CD14-positive monocyte (primary cell): ENCODE measurements around the gene FBF1. TPM values are rescaled to one million over a fixed set of nuclear protein-coding genes. Genes with fewer than 3 reads are reported as not detected.
A peak's percentile ranks its signal among the peaks of the same experiment; 100 is the strongest.

Experiments
- DNase-seq, 3 donors: peaks; one replicate each; pipeline ENCODE4 v3.0.0-alpha.2; 2011 to 2022
- H2AFZ ChIP-seq: 2 replicates; pipeline ENCODE4 v1.6.0; 2012; ENCODE audit warnings: mild to moderate bottlenecking, low read depth, low read length, inconsistent platforms; ENCODE audit not compliant: insufficient read depth, poor library complexity, severe bottlenecking
- H3K27ac ChIP-seq, 2 donors: 1 replicate in 1 of 2; 2 replicates in 1 of 2; pipeline ENCODE4 v1.5.1; 2012 to 2013; ENCODE audit warnings: low read length in 2 of 2, control low read depth in 1 of 2, inconsistent platforms in 1 of 2, low read depth in 1 of 2, mild to moderate bottlenecking in 1 of 2
- H3K27me3 ChIP-seq, 2 donors: one replicate each; pipeline versions ENCODE4 v1.6.0 to v1.6.1; 2011 to 2013; ENCODE audit warnings: low read length in 2 of 2; ENCODE audit not compliant: control insufficient read depth in 2 of 2, insufficient read depth in 2 of 2
- H3K36me3 ChIP-seq, 2 donors: replicated peaks in 1 of 2; 1 replicate in 1 of 2; 2 replicates in 1 of 2; pipeline versions ENCODE4 v1.5.1 to v1.6.1; 2012 to 2013; ENCODE audit warnings: low read length in 2 of 2, control low read depth in 1 of 2, inconsistent platforms in 1 of 2, mild to moderate bottlenecking in 1 of 2; ENCODE audit not compliant: insufficient read depth in 2 of 2, control insufficient read depth in 1 of 2
- H3K4me1 ChIP-seq, 2 donors: 1 replicate in 1 of 2; 2 replicates in 1 of 2; pipeline versions ENCODE4 v1.5.1 to v1.6.1; 2012 to 2013; ENCODE audit warnings: low read length in 2 of 2, control low read depth in 1 of 2, inconsistent platforms in 1 of 2, mild to moderate bottlenecking in 1 of 2, moderate library complexity in 1 of 2; ENCODE audit not compliant: insufficient read depth in 2 of 2, control insufficient read depth in 1 of 2
- H3K4me2 ChIP-seq: replicated peaks from 2 replicates; pipeline ENCODE3; 2012; ENCODE audit warnings: low read length, moderate library complexity, mild to moderate bottlenecking; ENCODE audit not compliant: poor library complexity, severe bottlenecking; ENCODE audit errors: extremely low read depth
- H3K4me3 ChIP-seq, 3 experiments: fragments of 200-600 bp in 1 of 3; sonication (generic) in 1 of 3; replicated peaks in 1 of 3; 1 replicate in 2 of 3; 2 replicates in 1 of 3; pipeline ENCODE4 v1.5.1; 2011 to 2013; ENCODE audit warnings: low read length in 3 of 3, mild to moderate bottlenecking in 3 of 3, control low read depth in 2 of 3, low read depth in 2 of 3, inconsistent platforms in 1 of 3, moderate library complexity in 1 of 3
- H3K79me2 ChIP-seq: 2 replicates; pipeline ENCODE4 v1.6.0; 2012; ENCODE audit warnings: mild to moderate bottlenecking, control low read depth, inconsistent platforms, low read length, moderate library complexity; ENCODE audit not compliant: insufficient read depth
- H3K9ac ChIP-seq: 2 replicates; pipeline ENCODE4 v1.6.0; 2017; ENCODE audit warnings: low read length, mild to moderate bottlenecking; ENCODE audit not compliant: insufficient read depth, poor library complexity, severe bottlenecking
- H3K9me3 ChIP-seq, 2 donors: replicated peaks in 1 of 2; 1 replicate in 1 of 2; 2 replicates in 1 of 2; pipeline versions ENCODE4 v1.5.1 to v1.6.1; 2012 to 2013; ENCODE audit warnings: low read length in 2 of 2, control low read depth in 1 of 2; ENCODE audit not compliant: control insufficient read depth in 1 of 2, insufficient read depth in 1 of 2
- H4K20me1 ChIP-seq: 2 replicates; pipeline ENCODE4 v1.6.0; 2012; ENCODE audit warnings: mild to moderate bottlenecking, low read length, control low read depth, moderate library complexity; ENCODE audit not compliant: insufficient read depth
- H3K27ac Mint-ChIP-seq, 7 donors: one replicate each; pipeline ENCODE4 v1.8.0; 2020; ENCODE audit warnings: mild to moderate bottlenecking in 7 of 7, mixed read lengths in 7 of 7, moderate library complexity in 6 of 7, inconsistent platforms in 2 of 7
- H3K27me3 Mint-ChIP-seq, 3 donors: one replicate each; pipeline ENCODE4 v1.8.0; 2021 to 2022; ENCODE audit warnings: low read depth in 3 of 3, mild to moderate bottlenecking in 3 of 3, mixed read lengths in 3 of 3, moderate library complexity in 3 of 3, inconsistent platforms in 1 of 3
- H3K36me3 Mint-ChIP-seq, 2 donors: one replicate each; pipeline ENCODE4 v1.8.0; 2020; ENCODE audit warnings: mixed read lengths in 2 of 2, inconsistent platforms in 1 of 2, mild to moderate bottlenecking in 1 of 2
- H3K4me1 Mint-ChIP-seq: one replicate; pipeline ENCODE4 v1.8.0; 2020; ENCODE audit warnings: mild to moderate bottlenecking, mixed read lengths
- H3K4me3 Mint-ChIP-seq, 2 donors: one replicate each; pipeline ENCODE4 v1.8.0; 2020; ENCODE audit warnings: mild to moderate bottlenecking in 2 of 2, mixed read lengths in 2 of 2, moderate library complexity in 1 of 2
- H3K9me3 Mint-ChIP-seq, 7 donors: one replicate each; pipeline ENCODE4 v1.8.0; 2020 to 2022; ENCODE audit warnings: mixed read lengths in 7 of 7, mild to moderate bottlenecking in 6 of 7, moderate library complexity in 6 of 7, inconsistent platforms in 2 of 7
- WGBS: methylation state at CpG from one replicate; pipeline ENCODE4 v1.1.5; 2013; ENCODE audit warnings: missing lambda C conversion rate; ENCODE audit not compliant: insufficient coverage; 5-methylcytosine and 5-hydroxymethylcytosine counted together
- intact Hi-C, 2 donors: fragments of 100-400 bp; cut with micrococcal nuclease; formaldehyde crosslinking; loops; one replicate each; pipeline versions ENCODE4 v1.15.0 to v1.15.1; 2023
- polyA plus RNA-seq, 3 donors: library from polyadenylated mRNA; depleted of rRNA in 1 of 3; unstranded in 2 of 3; stranded (reverse) in 1 of 3; fragments of 300-500 nt in 2 of 3; fragments of >200 nt in 1 of 3; fragmentation: Illumina TruSeq in 2 of 3; gene quantifications; 1 replicate in 2 of 3; 2 replicates in 1 of 3; pipeline ENCODE4 v1.2.3, GENCODE V29; 2012 to 2021
- TF ChIP-seq, protein P1 (sequence below): fragments of 200-600 bp; IDR thresholded peaks from one replicate; pipeline ENCODE4 v1.8.0; 2022; ENCODE audit warnings: antibody characterized with exemption, mild to moderate bottlenecking

FBF1 gene
- polyA plus RNA-seq, 3 donors, result 0.32 to 4.4 (median 0.62) TPM

DNA sequence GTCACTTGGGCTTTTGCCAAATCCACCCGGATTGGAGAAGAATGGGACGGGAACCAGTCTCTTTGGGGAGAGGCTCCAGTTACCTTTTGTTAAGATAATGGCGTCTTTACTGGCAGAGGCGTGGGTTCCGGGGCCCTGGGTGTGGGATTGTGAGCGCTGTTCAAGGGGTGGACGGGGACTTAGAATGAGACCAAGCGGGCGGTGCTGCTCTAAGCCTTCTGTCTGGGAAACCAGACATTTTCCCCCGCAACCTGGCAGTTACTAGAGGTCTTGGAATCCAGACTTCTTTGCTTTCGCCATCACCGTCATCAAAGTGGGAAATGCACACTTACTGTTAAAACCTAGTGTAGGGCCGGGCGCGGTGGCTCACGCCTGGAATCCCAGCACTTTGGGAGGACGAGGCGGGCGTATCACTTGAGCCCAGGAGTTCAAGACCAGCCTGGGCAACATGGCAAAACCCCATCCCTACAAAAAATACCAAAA lies 38.9 kb upstream of the FBF1 start:
- peaks cover 16 to 28% of the 10 kb centered on the region in 2 donors for H3K36me3 Mint-ChIP-seq
- WGBS, result 1% methylated on average over 16 of the region's 19 CpGs
- intact Hi-C loops, result loop anchor here in 1 of 2 donors (10.0 kb wide), 1 partner anchor 195 kb away; the partner anchor contains the start of gene UNK
- peak overlapping the region; percentile 97 for H3K9ac ChIP-seq
- no peaks in the 10 kb centered on the region for H3K27me3 Mint-ChIP-seq
- H3K79me2 ChIP-seq, result peaks cover 61% of the 10 kb centered on the region
- peak overlapping the region; percentile 93 to 99 for H3K4me3 Mint-ChIP-seq
- no peaks in the 10 kb centered on the region for H3K27me3 ChIP-seq
- H3K4me2 ChIP-seq, result peak overlapping the region; percentile 81
- H3K27ac Mint-ChIP-seq, result peak overlapping the region; percentile 98 to 100 (median 99)
- peak overlapping the region; percentile 64 to 100 (median 96) for H3K4me3 ChIP-seq
- peaks cover 51 to 59% of the 10 kb centered on the region in 2 donors for H3K4me1 ChIP-seq
- peaks cover 6 to 10% of the 10 kb centered on the region in 2 donors for H3K36me3 ChIP-seq
- peak overlapping the region; percentile 89 for H2AFZ ChIP-seq
- peaks cover 53% of the 10 kb centered on the region for H3K4me1 Mint-ChIP-seq
- TF ChIP-seq, protein P1, sequence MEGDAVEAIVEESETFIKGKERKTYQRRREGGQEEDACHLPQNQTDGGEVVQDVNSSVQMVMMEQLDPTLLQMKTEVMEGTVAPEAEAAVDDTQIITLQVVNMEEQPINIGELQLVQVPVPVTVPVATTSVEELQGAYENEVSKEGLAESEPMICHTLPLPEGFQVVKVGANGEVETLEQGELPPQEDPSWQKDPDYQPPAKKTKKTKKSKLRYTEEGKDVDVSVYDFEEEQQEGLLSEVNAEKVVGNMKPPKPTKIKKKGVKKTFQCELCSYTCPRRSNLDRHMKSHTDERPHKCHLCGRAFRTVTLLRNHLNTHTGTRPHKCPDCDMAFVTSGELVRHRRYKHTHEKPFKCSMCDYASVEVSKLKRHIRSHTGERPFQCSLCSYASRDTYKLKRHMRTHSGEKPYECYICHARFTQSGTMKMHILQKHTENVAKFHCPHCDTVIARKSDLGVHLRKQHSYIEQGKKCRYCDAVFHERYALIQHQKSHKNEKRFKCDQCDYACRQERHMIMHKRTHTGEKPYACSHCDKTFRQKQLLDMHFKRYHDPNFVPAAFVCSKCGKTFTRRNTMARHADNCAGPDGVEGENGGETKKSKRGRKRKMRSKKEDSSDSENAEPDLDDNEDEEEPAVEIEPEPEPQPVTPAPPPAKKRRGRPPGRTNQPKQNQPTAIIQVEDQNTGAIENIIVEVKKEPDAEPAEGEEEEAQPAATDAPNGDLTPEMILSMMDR, result no peak
- H3K9me3 ChIP-seq, result no peaks in the 10 kb centered on the region
- DNase-seq, result peak in 1 of 3 donors; percentile 51
- H3K9me3 Mint-ChIP-seq, result no peaks in the 10 kb centered on the region
- H4K20me1 ChIP-seq, result no peaks in the 10 kb centered on the region
- H3K27ac ChIP-seq, result peak overlapping the region; percentile 94 to 100

DNA sequence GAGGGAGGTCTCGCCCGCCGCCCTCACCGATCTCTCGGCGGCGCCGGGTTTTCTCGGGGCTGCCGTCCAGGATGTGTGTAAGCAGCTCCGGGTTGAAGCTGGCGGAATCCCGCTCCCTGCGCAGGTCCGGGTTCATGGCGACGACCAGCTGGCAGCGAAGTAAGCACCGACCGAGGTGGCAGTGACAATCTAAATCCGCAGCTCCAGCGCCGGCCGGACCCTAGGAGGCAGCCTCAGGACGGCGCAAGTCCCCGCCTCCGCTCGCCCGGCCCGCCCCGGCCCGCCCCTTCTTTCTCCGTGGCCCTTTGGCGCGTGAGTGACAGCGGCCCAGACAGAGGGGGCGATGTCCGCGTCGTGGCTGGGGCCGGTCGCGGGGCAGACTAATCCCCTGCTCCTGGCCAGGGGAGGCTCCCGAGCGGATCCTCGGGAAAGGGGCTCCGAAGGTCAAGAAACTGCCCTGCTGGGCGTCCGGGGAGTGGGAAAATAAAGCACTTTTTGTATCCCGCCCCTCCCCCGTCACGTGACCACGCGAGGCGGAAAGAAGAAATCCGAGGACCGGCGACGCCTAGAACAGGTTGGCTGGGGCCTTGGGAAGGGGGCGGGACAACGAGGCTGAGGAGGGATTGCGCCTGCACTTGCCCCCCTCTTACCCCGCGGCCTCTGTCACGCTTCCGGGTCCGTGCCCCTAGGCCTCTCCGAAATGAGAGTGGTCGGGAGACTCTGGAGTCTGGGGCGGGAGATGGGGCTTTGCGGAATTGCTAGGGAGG lies 38.3 kb upstream of the FBF1 start, which contains the start of the genes ACOX1 and TEN1:
Gene ACOX1 (minus strand): TSS at position 229 of the 767 bp plus-strand sequence. CDS start 93 bp downstream, at position 136.
Gene TEN1 (plus strand): TSS at position 303 of the 767 bp plus-strand sequence. CDS start 6,953 bp downstream, outside the sequence.
- Histone ChIP-seq H2AFZ (peak within 1 kb of the TSS; percentile 89), H3K27ac (peak within 1 kb of the TSS; percentile 94 to 100), H3K79me2 (peaks cover 66% of the 10 kb centered on the region), H3K27me3 (no peaks in the 10 kb centered on the region), H3K4me1 (peaks cover 51 to 59% of the 10 kb centered on the region in 2 donors), H3K9ac (peak within 1 kb of the TSS; percentile 97), H3K4me2 (peak within 1 kb of the TSS; percentile 81), H3K9me3 (no peaks in the 10 kb centered on the region), H4K20me1 (no peaks in the 10 kb centered on the region), H3K36me3 (peaks cover 6 to 10% of the 10 kb centered on the region in 2 donors), H3K4me3 (peak within 1 kb of the TSS; percentile 64 to 100 (median 96))
- peak; percentile 93 to 96 (median 94) for DNase-seq
- WGBS, result under 1% methylated on average over 62 of the region's 72 CpGs
- H3K9me3 Mint-ChIP-seq, result no peaks in the 10 kb centered on the region
- peak within 1 kb of the TSS; percentile 93 to 99 for H3K4me3 Mint-ChIP-seq
- H3K27me3 Mint-ChIP-seq, result no peaks in the 10 kb centered on the region
- TF ChIP-seq, protein P1, result peak; percentile 50
- peaks cover 53% of the 10 kb centered on the region for H3K4me1 Mint-ChIP-seq
- peaks cover 20 to 34% of the 10 kb centered on the region in 2 donors for H3K36me3 Mint-ChIP-seq
- intact Hi-C loops, result loop anchor here in 1 of 2 donors (10.0 kb wide), 1 partner anchor 194 kb away; the partner anchor contains the start of gene UNK
- H3K27ac Mint-ChIP-seq, result peak within 1 kb of the TSS; percentile 98 to 100 (median 99)
